NK-92 (cell line): ENCODE measurements around the gene CHIT1.

Experiments
- DNase-seq: peaks from one replicate; lab custom pipeline; 2025; ENCODE audit not compliant: unreplicated experiment; lab: John Stamatoyannopoulos, UW

Gene CHIT1

GRCh38 chr1:203229471-203230135 lies at the start of gene CHIT1:
CHIT1 (minus strand) TSS chr1:203229673; CDS start chr1:203229636, 37 bp downstream.
- DNase-seq, result no peak

GRCh38 chr1:203278885-203279406 lies 49.5 kb upstream of the CHIT1 start:
- no peak for DNase-seq

GRCh38 chr1:203278082-203278884 lies 48.8 kb upstream of the CHIT1 start:
- DNase-seq, result no peak

- no peak for DNase-seq
Observed at GRCh38 chr1:203276916-203277545, 47.6 kb upstream of the CHIT1 start.

- DNase-seq, result no peak
Observed at GRCh38 chr1:203276408-203276807, 46.9 kb upstream of the CHIT1 start.

- DNase-seq, result no peak
Observed at GRCh38 chr1:203275656-203276272, 46.3 kb upstream of the CHIT1 start.

GRCh38 chr1:203274603-203275381 lies 45.3 kb upstream of the CHIT1 start:
- DNase-seq, result no peak

GRCh38 chr1:203273869-203274602 lies 44.6 kb upstream of the CHIT1 start:
- DNase-seq, result no peak

GRCh38 chr1:203273206-203273868 lies 43.9 kb upstream of the CHIT1 start:
- DNase-seq, result peak; percentile 32

GRCh38 chr1:203272633-203273205 lies 43.2 kb upstream of the CHIT1 start:
- no peak for DNase-seq

- DNase-seq, result no peak
Observed at GRCh38 chr1:203271962-203272632, 42.6 kb upstream of the CHIT1 start.

- no peak for DNase-seq
Observed at GRCh38 chr1:203271018-203271743, 41.7 kb upstream of the CHIT1 start.

- no peak for DNase-seq
Observed at GRCh38 chr1:203270448-203270847, 41.0 kb upstream of the CHIT1 start.

- DNase-seq, result no peak
Observed at GRCh38 chr1:203269654-203270020, 40.2 kb upstream of the CHIT1 start.

GRCh38 chr1:203268901-203269653 lies 39.6 kb upstream of the CHIT1 start:
- no peak for DNase-seq

GRCh38 chr1:203267912-203268311 lies 38.4 kb upstream of the CHIT1 start:
- DNase-seq, result no peak

GRCh38 chr1:203267347-203267846 lies 37.9 kb upstream of the CHIT1 start:
- DNase-seq, result peak; percentile 16
